ENCODE data around the gene ZFR2.
"Not testable (repeated sequence)": the region's sequence is repeated elsewhere in the genome, so short reads cannot be mapped to it uniquely, and the experiment has no call there.

The ZFR2 gene

GRCh38 chr19:3770136-3770999 lies 98.5 kb downstream of the ZFR2 start:
- DNase-seq, result no peak

- no peak for DNase-seq
These were observed 99.3 kb downstream of the ZFR2 start for GRCh38 chr19:3769494-3769893.

- DNase-seq, result no peak
These were observed 100.1 kb downstream of the ZFR2 start for GRCh38 chr19:3768748-3769099.

GRCh38 chr19:3768015-3768747 lies 100.7 kb downstream of the ZFR2 start:
- no peak for DNase-seq

- no peak for DNase-seq
These were observed 101.8 kb downstream of the ZFR2 start for GRCh38 chr19:3767050-3767449.

- DNase-seq, result no peak
These were observed 102.3 kb downstream of the ZFR2 start for GRCh38 chr19:3766520-3766919.

- not testable (repeated sequence) for DNase-seq
These were observed 103.1 kb downstream of the ZFR2 start for GRCh38 chr19:3765757-3766156.

- no peak for DNase-seq
These were observed 103.7 kb downstream of the ZFR2 start for GRCh38 chr19:3765121-3765520.

GRCh38 chr19:3762501-3763459 lies 106.1 kb downstream of the ZFR2 start, which contains the start of gene MRPL54:
Gene MRPL54, plus strand, starts transcription at chr19:3762682. Its CDS starts 19 bp downstream, at chr19:3762701.
- DNase-seq, result peak; percentile 99

GRCh38 chr19:3762130-3762473 lies 106.7 kb downstream of the ZFR2 start:
- DNase-seq, result no peak

- DNase-seq, result peak; percentile 87
These were observed 107.3 kb downstream of the ZFR2 start, which contains the start of gene APBA3 for GRCh38 chr19:3761382-3762129. Gene APBA3, minus strand, starts transcription at chr19:3761692. Its CDS starts 1,428 bp downstream, at chr19:3760264.

- no peak for DNase-seq
These were observed 107.9 kb downstream of the ZFR2 start for GRCh38 chr19:3760871-3761361.

GRCh38 chr19:3759482-3760254 lies 109.2 kb downstream of the ZFR2 start:
- no peak for DNase-seq

- not testable (repeated sequence) for DNase-seq
These were observed 110.5 kb downstream of the ZFR2 start for GRCh38 chr19:3758297-3758696.

GRCh38 chr19:3757705-3758104 lies 111.1 kb downstream of the ZFR2 start:
- not testable (repeated sequence) for DNase-seq

Data from SHP77 treated with DMSO at 0.1 percent for 48 hours (cell line).